Uterus (tissue), 4 donors: Measurements from ENCODE around the gene JAZF1. TPM values are rescaled to one million over a fixed set of nuclear protein-coding genes. Genes with fewer than 3 reads are reported as not detected.

Source experiments
- DNase-seq, 2 donors: peaks; one replicate each; pipeline ENCODE4 v3.0.0-alpha.2; 2019 to 2020
- H3K27ac ChIP-seq, 2 donors: fragments of 200-600 bp; sonication (generic); 1 replicate in 1 of 2; 2 replicates in 1 of 2; pipeline ENCODE4 v1.5.1; 2016 to 2018
- H3K27me3 ChIP-seq, 2 donors: fragments of 200-600 bp; sonication (generic); one replicate each; pipeline ENCODE4 v1.5.1; 2018 to 2019; ENCODE audit warnings: control low read depth in 1 of 2
- H3K36me3 ChIP-seq, 2 donors: fragments of 200-600 bp; sonication (generic); one replicate each; pipeline ENCODE4 v1.5.1; 2019; ENCODE audit warnings: control low read depth in 1 of 2
- H3K4me1 ChIP-seq, 2 donors: fragments of 200-600 bp; sonication (generic); one replicate each; pipeline ENCODE4 v1.5.1; 2018 to 2019; ENCODE audit warnings: control low read depth in 1 of 2
- H3K4me3 ChIP-seq, 2 donors: fragments of 200-600 bp; sonication (generic); 1 replicate in 1 of 2; 2 replicates in 1 of 2; pipeline ENCODE4 v1.5.1; 2018 to 2019; ENCODE audit warnings: mild to moderate bottlenecking in 1 of 2
- H3K9me3 ChIP-seq, 2 donors: fragments of 200-600 bp; sonication (generic); one replicate each; pipeline ENCODE4 v1.5.1; 2019; ENCODE audit warnings: control low read depth in 1 of 2
- POLR2A ChIP-seq, 2 donors: fragments of 450-650 bp; IDR thresholded peaks; one replicate each; pipeline ENCODE4 v1.6.1; 2016; ENCODE audit warnings: antibody characterized with exemption in 2 of 2, mild to moderate bottlenecking in 1 of 2, moderate library complexity in 1 of 2
- intact Hi-C: fragments of 100-400 bp; cut with DNase I; formaldehyde crosslinking; loops from one replicate; pipeline ENCODE4 v1.15.1; 2023; ENCODE audit warnings: low total_unique reads
- total RNA-seq, 4 donors: library from RNA; depleted of rRNA in 3 of 4; stranded (reverse); fragments of >200 nt in 3 of 4; gene quantifications; one replicate each; pipeline versions ENCODE4 v1.1.0 to v1.2.4, GENCODE V29; 2014 to 2023
- TF ChIP-seq, protein P1 (sequence below), 4 experiments: fragments of 200-600 bp in 2 of 4; fragments of 450-650 bp in 2 of 4; sonication (generic) in 2 of 4; IDR thresholded peaks; one replicate each; pipeline ENCODE4 v1.5.1; 2016 to 2019; ENCODE audit warnings: antibody characterized with exemption in 4 of 4, mild to moderate bottlenecking in 2 of 4, moderate library complexity in 1 of 4
- donor health status: DM: yes; HTN: yes; CAD: no.

JAZF1 gene
- total RNA-seq, 4 donors from 2014 or later: 27.6 to 58.5 (median 34.4) TPM

DNA sequence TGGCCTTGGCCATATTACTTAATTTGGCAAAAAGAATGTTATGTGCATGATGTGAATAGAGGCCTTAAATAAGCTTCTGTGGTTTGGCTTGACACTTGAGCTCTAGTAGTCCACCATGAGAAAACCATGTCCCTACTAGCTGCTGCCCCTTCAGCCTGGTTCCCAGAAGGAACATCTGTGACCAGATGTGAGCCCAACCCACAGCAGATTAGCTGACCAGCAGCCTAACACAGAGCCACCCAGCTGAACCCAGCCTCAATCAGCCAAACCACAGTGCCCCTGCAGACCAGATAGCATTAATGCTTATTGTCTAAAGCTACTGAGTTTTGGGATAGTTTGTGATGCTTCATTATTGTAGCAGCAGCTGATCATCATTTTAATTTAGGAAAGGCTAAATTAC, 16.6 kb downstream of the JAZF1 start:
- no peak for DNase-seq
- H3K9me3 ChIP-seq: no peaks in the 10 kb centered on the region
- no peak overlapping the region for H3K27ac ChIP-seq
- no peak for TF ChIP-seq POLR2A (IDR thresholded peaks at IDR 0.05)
- TF ChIP-seq, protein P1, sequence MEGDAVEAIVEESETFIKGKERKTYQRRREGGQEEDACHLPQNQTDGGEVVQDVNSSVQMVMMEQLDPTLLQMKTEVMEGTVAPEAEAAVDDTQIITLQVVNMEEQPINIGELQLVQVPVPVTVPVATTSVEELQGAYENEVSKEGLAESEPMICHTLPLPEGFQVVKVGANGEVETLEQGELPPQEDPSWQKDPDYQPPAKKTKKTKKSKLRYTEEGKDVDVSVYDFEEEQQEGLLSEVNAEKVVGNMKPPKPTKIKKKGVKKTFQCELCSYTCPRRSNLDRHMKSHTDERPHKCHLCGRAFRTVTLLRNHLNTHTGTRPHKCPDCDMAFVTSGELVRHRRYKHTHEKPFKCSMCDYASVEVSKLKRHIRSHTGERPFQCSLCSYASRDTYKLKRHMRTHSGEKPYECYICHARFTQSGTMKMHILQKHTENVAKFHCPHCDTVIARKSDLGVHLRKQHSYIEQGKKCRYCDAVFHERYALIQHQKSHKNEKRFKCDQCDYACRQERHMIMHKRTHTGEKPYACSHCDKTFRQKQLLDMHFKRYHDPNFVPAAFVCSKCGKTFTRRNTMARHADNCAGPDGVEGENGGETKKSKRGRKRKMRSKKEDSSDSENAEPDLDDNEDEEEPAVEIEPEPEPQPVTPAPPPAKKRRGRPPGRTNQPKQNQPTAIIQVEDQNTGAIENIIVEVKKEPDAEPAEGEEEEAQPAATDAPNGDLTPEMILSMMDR (IDR thresholded peaks at IDR 0.05): no peak
- no peaks in the 10 kb centered on the region for H3K36me3 ChIP-seq
- no peaks in the 10 kb centered on the region for H3K27me3 ChIP-seq
- no peaks in the 10 kb centered on the region for H3K4me1 ChIP-seq
- H3K4me3 ChIP-seq: no peak overlapping the region
- intact Hi-C loops: no loop called here

DNA sequence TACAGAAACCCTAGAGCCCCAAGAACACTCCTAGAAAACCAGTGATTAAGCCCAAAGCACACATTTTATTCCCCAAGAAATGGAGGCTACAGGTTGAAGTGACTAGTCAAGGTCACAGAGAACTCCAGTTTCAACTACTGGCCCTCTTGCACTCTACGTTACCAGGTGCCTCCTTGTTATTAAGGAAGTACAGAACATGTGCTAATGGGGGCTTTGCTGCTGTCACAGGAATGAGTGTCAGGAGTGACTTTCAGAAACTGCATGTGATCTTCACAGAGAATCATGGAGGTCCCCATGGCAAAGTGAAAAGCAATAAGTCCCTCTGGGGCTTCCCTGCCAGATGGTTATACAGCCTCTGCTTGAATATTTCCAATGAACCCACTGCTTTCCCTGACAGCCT, 19.3 kb downstream of the JAZF1 start:
- no peaks in the 10 kb centered on the region for H3K36me3 ChIP-seq
- H3K4me3 ChIP-seq: no peak overlapping the region
- no peaks in the 10 kb centered on the region for H3K27me3 ChIP-seq
- no peak for DNase-seq
- H3K27ac ChIP-seq: no peak overlapping the region
- no peaks in the 10 kb centered on the region for H3K4me1 ChIP-seq
- H3K9me3 ChIP-seq: no peaks in the 10 kb centered on the region
- intact Hi-C loops: no loop called here
- TF ChIP-seq POLR2A (IDR thresholded peaks at IDR 0.05): no peak
- TF ChIP-seq, protein P1 (IDR thresholded peaks at IDR 0.05): no peak

DNA sequence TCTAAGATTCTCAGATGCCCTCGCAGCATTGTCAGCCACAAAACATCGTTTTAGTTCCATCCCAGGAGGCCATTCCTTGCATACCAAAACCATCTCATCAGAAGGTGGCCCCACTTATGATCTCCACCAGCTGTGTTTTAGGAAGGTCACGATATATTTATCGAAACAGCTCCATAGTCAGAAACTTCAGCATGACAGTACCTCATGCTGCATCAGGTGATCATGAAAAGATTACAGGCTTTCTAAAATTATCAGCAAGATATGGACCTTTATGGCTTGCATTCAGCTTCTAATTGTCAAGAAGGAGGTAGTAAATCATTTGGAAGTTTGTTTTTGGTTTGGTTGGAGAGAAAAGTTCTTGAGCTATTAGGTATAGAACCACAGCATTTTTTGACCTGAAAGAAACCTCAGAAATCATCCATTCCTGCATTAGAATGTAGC, 20.0 kb downstream of the JAZF1 start:
- Histone ChIP-seq H3K9me3 (no peaks in the 10 kb centered on the region), H3K27me3 (no peaks in the 10 kb centered on the region), H3K27ac (no peak overlapping the region), H3K4me3 (no peak overlapping the region), H3K36me3 (no peaks in the 10 kb centered on the region), H3K4me1 (no peaks in the 10 kb centered on the region)
- no peak for DNase-seq
- intact Hi-C loops: no loop called here
- TF ChIP-seq POLR2A (IDR thresholded peaks at IDR 0.05): no peak
- TF ChIP-seq, protein P1 (IDR thresholded peaks at IDR 0.05): no peak

DNA sequence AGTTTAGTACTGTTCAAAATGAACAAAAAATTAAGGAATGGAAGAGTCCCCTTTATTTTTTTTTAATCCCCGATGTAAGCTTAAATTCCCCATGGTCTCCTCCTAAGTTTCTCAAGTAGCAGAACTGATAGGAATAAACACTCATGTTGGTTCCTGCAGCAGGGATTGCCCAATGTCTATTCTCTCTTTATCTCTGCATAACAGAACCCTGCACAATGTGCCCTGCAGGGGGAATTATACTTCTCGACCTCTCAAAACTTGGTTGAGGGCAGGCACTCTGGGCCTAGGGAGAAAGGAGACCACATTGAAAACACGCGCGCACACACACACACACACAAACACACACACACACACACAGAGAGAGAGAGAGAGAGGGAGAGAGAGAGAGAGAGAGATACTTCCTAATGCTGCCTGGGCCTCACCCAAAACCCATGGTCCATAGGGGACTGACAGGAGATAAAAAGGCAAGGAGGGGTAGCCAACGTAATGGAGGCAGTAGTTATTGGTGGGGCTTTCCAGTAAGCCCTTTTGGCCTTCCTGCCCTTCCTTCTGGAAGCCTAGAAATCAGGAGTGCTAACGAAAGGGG, 22.7 kb downstream of the JAZF1 start:
- TF ChIP-seq, protein P1 (IDR thresholded peaks at IDR 0.05): no peak
- TF ChIP-seq POLR2A (IDR thresholded peaks at IDR 0.05): no peak
- Histone ChIP-seq H3K27ac (no peak overlapping the region), H3K9me3 (no peaks in the 10 kb centered on the region), H3K4me1 (no peaks in the 10 kb centered on the region), H3K27me3 (no peaks in the 10 kb centered on the region), H3K36me3 (no peaks in the 10 kb centered on the region), H3K4me3 (no peak overlapping the region)
- no peak for DNase-seq
- intact Hi-C loops: no loop called here

DNA sequence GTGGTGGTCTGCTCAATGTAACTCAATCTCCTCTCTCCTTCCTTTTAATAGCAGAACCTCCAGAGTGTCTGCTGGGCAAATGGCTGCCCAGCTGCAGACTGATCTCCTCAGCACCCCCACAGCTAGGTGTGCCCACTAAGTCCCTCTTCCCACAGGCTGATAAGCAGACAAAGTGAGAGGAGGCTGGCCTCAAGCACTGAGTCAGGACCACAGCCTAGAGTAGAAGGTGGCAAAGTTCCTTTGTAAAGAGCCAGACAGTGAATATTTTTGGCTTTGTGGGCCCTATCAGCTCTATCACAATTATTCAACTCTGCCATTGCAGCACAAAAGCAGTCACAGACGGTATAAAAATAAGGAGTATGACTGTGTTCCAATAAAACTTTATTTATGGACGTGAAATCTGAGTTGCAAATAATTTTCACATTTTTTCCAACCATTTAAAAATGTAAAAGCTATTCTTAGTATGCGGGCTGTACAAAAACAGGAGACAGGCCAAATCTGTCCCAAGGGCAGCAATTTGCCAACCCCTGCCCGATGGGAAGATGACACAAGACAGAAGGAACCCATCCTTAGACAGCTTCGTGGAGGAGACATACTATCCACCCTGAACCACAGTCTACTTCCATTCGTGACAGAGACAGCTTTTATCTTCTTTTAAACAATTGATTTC, 23.4 kb downstream of the JAZF1 start:
- intact Hi-C loops: no loop called here
- Histone ChIP-seq H3K36me3 (no peaks in the 10 kb centered on the region), H3K27ac (no peak overlapping the region), H3K4me3 (no peak overlapping the region), H3K4me1 (no peaks in the 10 kb centered on the region), H3K27me3 (no peaks in the 10 kb centered on the region), H3K9me3 (no peaks in the 10 kb centered on the region)
- no peak for DNase-seq
- TF ChIP-seq POLR2A (IDR thresholded peaks at IDR 0.05): no peak
- TF ChIP-seq, protein P1 (IDR thresholded peaks at IDR 0.05): no peak
